KMS-11 (cell line): ENCODE measurements around the gene TCF12.

ENCODE experiments used
- H2AFZ ChIP-seq: fragments of 200-600 bp; sonication (generic); 2 replicates; pipeline ENCODE4 v1.6.1; 2016; ENCODE audit warnings: antibody characterized with exemption, mixed run types, low read depth
- H3K27ac ChIP-seq: fragments of 200-600 bp; sonication (generic); 2 replicates; pipeline ENCODE4 v1.6.1; 2016; ENCODE audit warnings: mild to moderate bottlenecking, mixed run types
- H3K27me3 ChIP-seq: fragments of 200-600 bp; sonication (generic); 2 replicates; pipeline ENCODE4 v1.6.1; 2017; ENCODE audit warnings: mild to moderate bottlenecking, low read depth, mixed run types, moderate library complexity; ENCODE audit not compliant: insufficient read depth
- H3K36me3 ChIP-seq: fragments of 200-600 bp; sonication (generic); 2 replicates; pipeline ENCODE4 v1.6.1; 2017; ENCODE audit warnings: mild to moderate bottlenecking, mixed run types; ENCODE audit not compliant: insufficient read depth
- H3K4me1 ChIP-seq: fragments of 200-600 bp; sonication (generic); 2 replicates; pipeline ENCODE4 v1.6.1; 2016; ENCODE audit warnings: mild to moderate bottlenecking, low read depth, mixed run types; ENCODE audit not compliant: poor library complexity, severe bottlenecking
- H3K4me2 ChIP-seq: fragments of 200-600 bp; sonication (generic); 2 replicates; pipeline ENCODE4 v1.7.0; 2016; ENCODE audit warnings: mild to moderate bottlenecking, mixed run types
- H3K4me3 ChIP-seq: fragments of 200-600 bp; sonication (generic); IDR thresholded peaks from 2 replicates; pipeline ENCODE4 v1.6.1; 2017; ENCODE audit warnings: low read depth, low read length, mixed read lengths; ENCODE audit not compliant: insufficient read depth
- H3K79me2 ChIP-seq: fragments of 200-600 bp; sonication (generic); 2 replicates; pipeline ENCODE4 v1.6.1; 2016; ENCODE audit warnings: low read depth, mixed run types; ENCODE audit not compliant: insufficient read depth
- H3K9ac ChIP-seq: fragments of 200-600 bp; sonication (generic); 2 replicates; pipeline ENCODE4 v1.6.1; 2016; ENCODE audit warnings: mild to moderate bottlenecking, mixed run types
- H4K20me1 ChIP-seq: fragments of 200-600 bp; sonication (generic); 2 replicates; pipeline ENCODE4 v1.6.1; 2016; ENCODE audit warnings: mild to moderate bottlenecking, mixed run types; ENCODE audit not compliant: insufficient read depth
- CTCF ChIP-seq: fragments of 200-600 bp; sonication (generic); conservative IDR thresholded peaks from 2 replicates; pipeline ENCODE4 v1.6.1; 2017; ENCODE audit warnings: low read depth, mild to moderate bottlenecking, antibody characterized with exemption, low read length, moderate library complexity, mixed read lengths

TCF12 gene

GRCh38 chr15:57205996-57206395 lies 287.6 kb downstream of the TCF12 start:
- no peak overlapping the region for H3K9ac ChIP-seq
- H3K4me2 ChIP-seq, result no peak overlapping the region
- H3K4me1 ChIP-seq, result no peaks in the 10 kb centered on the region
- H4K20me1 ChIP-seq, result no peaks in the 10 kb centered on the region
- H3K27me3 ChIP-seq, result no peaks in the 10 kb centered on the region
- H3K79me2 ChIP-seq, result no peaks in the 10 kb centered on the region
- no peak overlapping the region for H3K27ac ChIP-seq
- no peaks in the 10 kb centered on the region for H3K36me3 ChIP-seq
- TF ChIP-seq CTCF, result no peak
- no peak overlapping the region for H2AFZ ChIP-seq
- no peak overlapping the region for H3K4me3 ChIP-seq

- H3K4me3 ChIP-seq, result no peak overlapping the region
- peak; percentile 48 for TF ChIP-seq CTCF
- no peaks in the 10 kb centered on the region for H3K79me2 ChIP-seq
- H3K27ac ChIP-seq, result no peak overlapping the region
- H3K27me3 ChIP-seq, result no peaks in the 10 kb centered on the region
- no peaks in the 10 kb centered on the region for H3K36me3 ChIP-seq
- no peak overlapping the region for H2AFZ ChIP-seq
- H3K4me2 ChIP-seq, result no peak overlapping the region
- H4K20me1 ChIP-seq, result no peaks in the 10 kb centered on the region
- no peaks in the 10 kb centered on the region for H3K4me1 ChIP-seq
- H3K9ac ChIP-seq, result no peak overlapping the region
Observed at GRCh38 chr15:57213862-57214261, 295.4 kb downstream of the TCF12 start.

GRCh38 chr15:57215326-57215725 lies 296.9 kb downstream of the TCF12 start:
- H3K4me2 ChIP-seq, result no peak overlapping the region
- no peak overlapping the region for H3K4me3 ChIP-seq
- H3K27me3 ChIP-seq, result no peaks in the 10 kb centered on the region
- H4K20me1 ChIP-seq, result no peaks in the 10 kb centered on the region
- H3K27ac ChIP-seq, result no peak overlapping the region
- H2AFZ ChIP-seq, result no peak overlapping the region
- no peaks in the 10 kb centered on the region for H3K79me2 ChIP-seq
- H3K9ac ChIP-seq, result no peak overlapping the region
- TF ChIP-seq CTCF, result no peak
- no peaks in the 10 kb centered on the region for H3K36me3 ChIP-seq
- H3K4me1 ChIP-seq, result no peaks in the 10 kb centered on the region

GRCh38 chr15:57215881-57216280 lies 297.4 kb downstream of the TCF12 start:
- no peak overlapping the region for H2AFZ ChIP-seq
- no peaks in the 10 kb centered on the region for H3K36me3 ChIP-seq
- H3K4me3 ChIP-seq, result no peak overlapping the region
- no peak for TF ChIP-seq CTCF
- no peaks in the 10 kb centered on the region for H4K20me1 ChIP-seq
- H3K79me2 ChIP-seq, result no peaks in the 10 kb centered on the region
- H3K4me1 ChIP-seq, result no peaks in the 10 kb centered on the region
- H3K4me2 ChIP-seq, result no peak overlapping the region
- no peak overlapping the region for H3K27ac ChIP-seq
- no peaks in the 10 kb centered on the region for H3K27me3 ChIP-seq
- H3K9ac ChIP-seq, result no peak overlapping the region
